Tibial nerve (tissue), 4 donors: ENCODE measurements around the gene BNIP5. TPM values are rescaled to one million over a fixed set of nuclear protein-coding genes. Genes with fewer than 3 reads are reported as not detected.

Source experiments
- DNase-seq, 2 donors: peaks; one replicate each; pipeline ENCODE4 v3.0.0-alpha.2; 2019; ENCODE audit warnings: low spot score in 2 of 2
- H3K27ac ChIP-seq, 4 donors: fragments of 200-600 bp; sonication (generic) in 3 of 4; one replicate each; pipeline ENCODE4 v1.5.1; 2017 to 2019; ENCODE audit warnings: mild to moderate bottlenecking in 1 of 4
- H3K27me3 ChIP-seq, 2 donors: fragments of 200-600 bp; sonication (generic) in 1 of 2; one replicate each; pipeline versions ENCODE4 v1.5.1 to v1.6.0; 2017 to 2019
- H3K36me3 ChIP-seq, 3 donors: fragments of 200-600 bp; sonication (generic); one replicate each; pipeline ENCODE4 v1.5.1; 2018 to 2019
- H3K4me1 ChIP-seq, 4 donors: fragments of 200-600 bp; sonication (generic) in 3 of 4; one replicate each; pipeline ENCODE4 v1.5.1; 2017 to 2019
- H3K4me3 ChIP-seq, 4 donors: fragments of 200-600 bp; sonication (generic) in 3 of 4; one replicate each; pipeline ENCODE4 v1.5.1; 2017 to 2019; ENCODE audit warnings: mild to moderate bottlenecking in 1 of 4, moderate library complexity in 1 of 4
- H3K9me3 ChIP-seq, 4 donors: fragments of 200-600 bp; sonication (generic) in 3 of 4; one replicate each; pipeline ENCODE4 v1.5.1; 2017 to 2019
- EP300 ChIP-seq, 2 donors: sonication (generic); formaldehyde crosslinking; IDR thresholded peaks; one replicate each; pipeline ENCODE4 v1.6.1; 2017; ENCODE audit warnings: antibody characterized with exemption in 2 of 2, mild to moderate bottlenecking in 1 of 2
- POLR2A ChIP-seq, 2 donors: fragments of 450-650 bp; IDR thresholded peaks; one replicate each; pipeline ENCODE4 v1.6.1; 2017; ENCODE audit warnings: antibody characterized with exemption in 2 of 2, mild to moderate bottlenecking in 2 of 2, moderate library complexity in 2 of 2
- WGBS, 2 donors: methylation state at CpG; one replicate each; pipeline ENCODE4 v1.1.5; 2018; 5-methylcytosine and 5-hydroxymethylcytosine counted together
- total RNA-seq, 4 donors: library from RNA; depleted of rRNA; stranded (reverse); fragments of >200 nt; gene quantifications; one replicate each; pipeline ENCODE4 v1.1.0, GENCODE V29; 2016
- TF ChIP-seq, protein P1 (sequence below), 5 experiments: fragments of 200-600 bp in 3 of 5; fragments of 450-650 bp in 2 of 5; sonication (generic) in 3 of 5; IDR thresholded peaks; one replicate each; pipeline ENCODE4 v1.5.1; 2016 to 2019; ENCODE audit warnings: antibody characterized with exemption in 5 of 5, mild to moderate bottlenecking in 3 of 5, moderate library complexity in 2 of 5

The BNIP5 gene
- total RNA-seq, 4 donors from 2014 or later = not detected

DNA sequence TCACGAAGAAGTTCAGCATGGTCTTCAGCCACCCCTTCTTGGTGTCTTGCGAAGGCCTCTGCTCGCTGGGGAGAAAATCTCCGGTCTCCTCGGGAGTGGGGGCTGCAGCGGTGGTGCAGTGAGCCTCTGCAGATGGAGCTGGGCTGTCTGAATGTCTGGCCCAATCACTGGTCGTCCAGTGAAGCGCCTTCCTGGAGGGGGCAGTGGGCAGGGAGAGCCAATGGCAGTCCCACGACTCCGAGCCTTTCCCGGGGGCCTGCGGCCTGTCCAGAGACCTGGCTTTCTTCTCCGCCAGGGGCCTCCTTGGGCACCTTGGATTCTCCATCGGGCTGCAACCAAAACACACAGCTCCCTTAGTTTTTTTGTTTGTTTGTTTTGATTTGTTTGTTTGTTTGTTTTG, 6.3 kb downstream of the BNIP5 start:
- no peaks in the 10 kb centered on the region for H3K27me3 ChIP-seq
- WGBS, 2 donors = 92 to 93% methylated on average over 8 to 14 of the region's 14 CpGs

DNA sequence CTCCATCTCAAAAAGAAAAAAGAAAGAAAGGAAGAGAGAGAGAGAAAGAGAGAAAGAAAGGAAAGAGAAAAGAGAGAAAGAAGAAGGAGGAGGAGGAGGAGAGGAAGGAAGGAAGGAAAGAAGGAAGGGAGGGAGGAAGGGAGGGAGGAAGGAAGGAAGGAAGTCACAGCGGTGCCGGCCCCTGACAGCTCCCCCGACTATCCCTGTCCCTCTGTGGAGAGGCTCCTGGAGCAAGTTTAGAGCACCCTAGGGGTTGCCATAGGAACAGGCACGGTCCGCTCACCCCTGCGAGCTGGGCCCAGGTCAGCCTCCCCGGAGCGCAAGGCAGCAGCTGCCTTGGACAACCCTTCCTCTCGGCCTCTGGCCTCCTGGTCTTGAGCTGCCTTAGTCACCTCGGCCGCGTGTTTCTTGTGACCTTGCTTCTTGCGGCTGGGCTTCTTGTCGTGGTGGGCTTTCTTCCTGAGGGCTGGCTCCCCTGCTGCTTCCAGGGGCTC, 6.8 kb downstream of the BNIP5 start:
- H3K4me1 ChIP-seq = peaks cover 0 to 46% (median 0%) of the 10 kb centered on the region in 4 donors
- no peak for DNase-seq
- H3K27me3 ChIP-seq = no peaks in the 10 kb centered on the region
- H3K9me3 ChIP-seq = no peaks in the 10 kb centered on the region
- no peak overlapping the region for H3K4me3 ChIP-seq
- 65 to 68% methylated on average over 14 of the region's 14 CpGs for WGBS, 2 donors
- no peak overlapping the region for H3K27ac ChIP-seq
- no peaks in the 10 kb centered on the region for H3K36me3 ChIP-seq
- TF ChIP-seq POLR2A (IDR thresholded peaks at IDR 0.05) = no peak
- TF ChIP-seq, protein P1, sequence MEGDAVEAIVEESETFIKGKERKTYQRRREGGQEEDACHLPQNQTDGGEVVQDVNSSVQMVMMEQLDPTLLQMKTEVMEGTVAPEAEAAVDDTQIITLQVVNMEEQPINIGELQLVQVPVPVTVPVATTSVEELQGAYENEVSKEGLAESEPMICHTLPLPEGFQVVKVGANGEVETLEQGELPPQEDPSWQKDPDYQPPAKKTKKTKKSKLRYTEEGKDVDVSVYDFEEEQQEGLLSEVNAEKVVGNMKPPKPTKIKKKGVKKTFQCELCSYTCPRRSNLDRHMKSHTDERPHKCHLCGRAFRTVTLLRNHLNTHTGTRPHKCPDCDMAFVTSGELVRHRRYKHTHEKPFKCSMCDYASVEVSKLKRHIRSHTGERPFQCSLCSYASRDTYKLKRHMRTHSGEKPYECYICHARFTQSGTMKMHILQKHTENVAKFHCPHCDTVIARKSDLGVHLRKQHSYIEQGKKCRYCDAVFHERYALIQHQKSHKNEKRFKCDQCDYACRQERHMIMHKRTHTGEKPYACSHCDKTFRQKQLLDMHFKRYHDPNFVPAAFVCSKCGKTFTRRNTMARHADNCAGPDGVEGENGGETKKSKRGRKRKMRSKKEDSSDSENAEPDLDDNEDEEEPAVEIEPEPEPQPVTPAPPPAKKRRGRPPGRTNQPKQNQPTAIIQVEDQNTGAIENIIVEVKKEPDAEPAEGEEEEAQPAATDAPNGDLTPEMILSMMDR (IDR thresholded peaks at IDR 0.05) = no peak
- TF ChIP-seq EP300 (IDR thresholded peaks at IDR 0.05) = no peak

More for the DNA sequence above, 6.3 kb downstream of the BNIP5 start:
- TF ChIP-seq, protein P1 (IDR thresholded peaks at IDR 0.05) = no peak
- TF ChIP-seq POLR2A (IDR thresholded peaks at IDR 0.05) (no peak), EP300 (IDR thresholded peaks at IDR 0.05) (no peak)
- no peak overlapping the region for H3K4me3 ChIP-seq
- H3K9me3 ChIP-seq = no peaks in the 10 kb centered on the region
- peaks cover 0 to 49% (median 0%) of the 10 kb centered on the region in 4 donors for H3K4me1 ChIP-seq
- H3K36me3 ChIP-seq = no peaks in the 10 kb centered on the region
- H3K27ac ChIP-seq = no peak overlapping the region
- no peak for DNase-seq

DNA sequence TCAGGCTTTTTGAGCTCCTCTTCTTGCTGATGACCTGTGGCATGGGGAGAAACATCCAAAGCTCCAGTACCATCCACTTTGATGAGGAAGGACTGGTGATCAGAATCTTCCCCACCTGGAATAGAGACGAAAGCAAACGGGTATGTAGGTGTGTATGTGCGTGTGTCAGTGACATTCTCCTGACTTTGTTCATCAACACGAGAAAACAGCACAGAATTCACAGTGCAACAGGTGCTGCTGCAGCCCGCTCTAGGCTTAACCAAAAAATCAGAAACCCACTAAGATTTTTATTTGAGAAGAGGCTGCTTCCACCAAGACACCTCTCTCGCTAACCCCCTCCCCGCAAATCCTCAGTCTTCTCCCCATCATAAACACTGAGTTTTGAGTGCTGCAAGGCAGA, 8.1 kb downstream of the BNIP5 start:
- TF ChIP-seq, protein P1 (IDR thresholded peaks at IDR 0.05) = no peak
- TF ChIP-seq EP300 (IDR thresholded peaks at IDR 0.05) (no peak), POLR2A (IDR thresholded peaks at IDR 0.05) (no peak)
- Histone ChIP-seq H3K27me3 (no peaks in the 10 kb centered on the region), H3K27ac (no peak overlapping the region), H3K9me3 (no peaks in the 10 kb centered on the region), H3K36me3 (no peaks in the 10 kb centered on the region), H3K4me3 (no peak overlapping the region), H3K4me1 (peaks cover 0 to 34% (median 0%) of the 10 kb centered on the region in 4 donors)
- DNase-seq = no peak
- WGBS, 2 donors = 88 to 91% methylated on average over 7 of the region's 7 CpGs

DNA sequence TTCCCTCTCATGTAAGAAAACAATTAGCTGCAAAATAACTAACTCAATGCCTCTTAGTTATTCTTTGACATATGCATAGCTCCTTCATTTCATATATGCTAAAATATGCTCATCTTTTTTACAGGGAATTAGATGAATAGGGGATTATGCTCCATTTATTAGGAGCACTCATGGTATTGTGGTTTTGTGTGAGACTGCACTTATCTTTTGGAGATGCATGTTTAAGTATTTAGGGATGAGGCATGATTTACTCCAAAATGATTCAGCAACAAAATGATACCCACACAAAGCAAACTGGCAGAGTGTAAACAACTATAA, 8.8 kb downstream of the BNIP5 start:
- Histone ChIP-seq H3K9me3 (no peaks in the 10 kb centered on the region), H3K27me3 (no peaks in the 10 kb centered on the region), H3K27ac (no peak overlapping the region), H3K4me3 (no peak overlapping the region), H3K36me3 (no peaks in the 10 kb centered on the region), H3K4me1 (peaks cover 0 to 27% (median 0%) of the 10 kb centered on the region in 4 donors)
- TF ChIP-seq, protein P1 (IDR thresholded peaks at IDR 0.05) = no peak
- TF ChIP-seq POLR2A (IDR thresholded peaks at IDR 0.05) (no peak), EP300 (IDR thresholded peaks at IDR 0.05) (no peak)
- no peak for DNase-seq

DNA sequence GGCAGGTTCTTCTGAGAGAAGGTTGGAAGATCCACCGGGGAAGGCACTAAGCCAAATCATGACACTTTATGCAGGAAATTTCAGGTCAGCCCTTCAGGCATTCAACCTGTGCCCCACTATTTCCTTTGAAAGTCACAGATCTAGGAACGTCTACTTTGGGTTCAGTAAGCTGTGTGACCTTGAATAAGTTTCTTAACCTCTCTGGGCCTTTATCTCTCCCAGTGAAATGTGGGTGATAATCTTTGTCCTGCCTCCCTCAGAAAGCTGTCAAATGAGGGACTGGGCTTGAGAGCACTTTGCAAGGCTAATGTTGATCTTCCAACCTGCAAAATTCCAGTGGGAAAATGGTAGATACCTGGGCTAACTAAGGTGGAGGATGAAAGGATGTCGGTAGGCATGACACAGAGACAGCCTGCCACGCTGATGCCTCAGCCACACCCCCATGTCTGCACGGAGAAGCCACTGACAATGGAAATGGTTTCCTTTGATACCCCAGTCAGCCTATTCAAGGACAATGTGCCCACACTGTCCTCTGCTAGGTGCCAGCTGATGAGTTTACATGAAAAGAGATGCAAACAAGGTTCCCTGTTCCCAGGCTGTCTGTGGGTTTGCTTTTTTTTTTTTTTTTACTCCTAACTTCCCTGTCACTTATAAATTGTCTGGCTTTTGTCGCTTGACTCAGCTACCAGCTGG, 9.3 kb downstream of the BNIP5 start:
- no peak for TF ChIP-seq EP300 (IDR thresholded peaks at IDR 0.05)
- WGBS, 2 donors = 51 to 54% methylated on average over 6 of the region's 6 CpGs
- no peak for DNase-seq
- Histone ChIP-seq H3K27me3 (no peaks in the 10 kb centered on the region), H3K4me1 (peaks cover 0 to 27% (median 0%) of the 10 kb centered on the region in 4 donors), H3K27ac (no peak overlapping the region), H3K9me3 (no peaks in the 10 kb centered on the region), H3K4me3 (no peak overlapping the region), H3K36me3 (no peaks in the 10 kb centered on the region)
